GM23338 (cell line): ENCODE data around the gene DOCK1. TPM values are rescaled to one million over a fixed set of nuclear protein-coding genes. Genes with fewer than 3 reads are reported as not detected.

Experiments used
- ATAC-seq: fragments of 200-7000 bp; cut with Tn5 transposase; 3 replicates; pipeline ENCODE4 v1.9.1; 2020
- DNase-seq: peaks from one replicate; pipeline ENCODE4 v3.0.0-alpha.2; 2015; ENCODE audit warnings: low spot score
- H2AFZ ChIP-seq: fragments of 200-600 bp; sonication (generic); 2 replicates; pipeline ENCODE4 v1.8.0; 2016; ENCODE audit warnings: antibody characterized with exemption, mild to moderate bottlenecking, moderate library complexity
- H3F3A ChIP-seq: fragments of 200-600 bp; sonication (generic); replicated peaks from 2 replicates; pipeline ENCODE4 v1.8.0; 2017; ENCODE audit warnings: antibody characterized with exemption, mixed run types, low read depth
- H3K27ac ChIP-seq: fragments of 200-600 bp; sonication (generic); 2 replicates; pipeline ENCODE4 v1.6.1; 2016; ENCODE audit warnings: low read depth
- H3K27me3 ChIP-seq: fragments of 200-600 bp; sonication (generic); 2 replicates; pipeline ENCODE4 v1.8.0; 2016; ENCODE audit warnings: mild to moderate bottlenecking, mixed run types, moderate library complexity; ENCODE audit not compliant: insufficient read depth
- H3K36me3 ChIP-seq: fragments of 200-600 bp; sonication (generic); 2 replicates; pipeline ENCODE4 v1.8.0; 2016; ENCODE audit warnings: mild to moderate bottlenecking; ENCODE audit not compliant: insufficient read depth
- H3K4me1 ChIP-seq: fragments of 200-600 bp; sonication (generic); 2 replicates; pipeline ENCODE4 v1.8.0; 2016; ENCODE audit warnings: mild to moderate bottlenecking, moderate library complexity; ENCODE audit not compliant: insufficient read depth
- H3K4me2 ChIP-seq: fragments of 200-600 bp; sonication (generic); 2 replicates; pipeline ENCODE4 v1.7.1; 2017; ENCODE audit warnings: mixed run types
- H3K4me3 ChIP-seq: fragments of 200-600 bp; sonication (generic); 2 replicates; pipeline ENCODE4 v1.6.1; 2016; ENCODE audit warnings: mixed run types
- H3K79me2 ChIP-seq: fragments of 200-600 bp; sonication (generic); replicated peaks from 2 replicates; pipeline ENCODE4 v1.8.0; 2017; ENCODE audit warnings: mild to moderate bottlenecking; ENCODE audit not compliant: insufficient read depth
- H3K9me2 ChIP-seq: fragments of 200-600 bp; sonication (generic); 2 replicates; pipeline ENCODE4 v1.8.0; 2017; ENCODE audit not compliant: insufficient read depth
- H4K20me1 ChIP-seq: fragments of 200-600 bp; sonication (generic); replicated peaks from 2 replicates; pipeline ENCODE4 v1.8.0; 2017; ENCODE audit warnings: mild to moderate bottlenecking; ENCODE audit not compliant: insufficient read depth
- H3K27ac Mint-ChIP-seq: 2 replicates; pipeline ENCODE4 v1.8.0; 2020; ENCODE audit warnings: inconsistent platforms, mild to moderate bottlenecking, moderate library complexity, mixed read lengths
- H3K27me3 Mint-ChIP-seq: 3 replicates; pipeline ENCODE4 v1.8.0; 2022; ENCODE audit warnings: low read depth, mild to moderate bottlenecking, moderate library complexity, mixed read lengths, inconsistent platforms; ENCODE audit not compliant: insufficient read depth, poor library complexity
- H3K36me3 Mint-ChIP-seq: 3 replicates; pipeline ENCODE4 v1.8.0; 2021; ENCODE audit warnings: low read depth, mild to moderate bottlenecking, inconsistent platforms, moderate library complexity, mixed read lengths
- H3K4me1 Mint-ChIP-seq: 3 replicates; pipeline ENCODE4 v1.8.0; 2020; ENCODE audit warnings: mild to moderate bottlenecking, inconsistent platforms, mixed read lengths
- H3K4me3 Mint-ChIP-seq: 3 replicates; pipeline ENCODE4 v1.8.0; 2021; ENCODE audit warnings: moderate library complexity, mild to moderate bottlenecking, inconsistent platforms, mixed read lengths
- H3K9me3 Mint-ChIP-seq: 3 replicates; pipeline ENCODE4 v1.8.0; 2020; ENCODE audit warnings: moderate library complexity, mild to moderate bottlenecking, inconsistent platforms, mixed read lengths
- CREB1 ChIP-seq: fragments of 250-450 bp; sonication (Bioruptor Pico); IDR thresholded peaks from 2 replicates; pipeline ENCODE4 v1.5.0; 2020; ENCODE audit warnings: low read depth, mild to moderate bottlenecking, moderate library complexity
- CTCF ChIP-seq, 2 experiments: fragments of 200-600 bp in 1 of 2; sonication (generic) in 1 of 2; conservative IDR thresholded peaks; 2 replicates each; pipeline versions ENCODE4 v1.5.1 to v1.6.1; 2016 to 2017; ENCODE audit warnings: antibody characterized with exemption in 2 of 2, low read depth in 2 of 2, mild to moderate bottlenecking in 2 of 2, moderate library complexity in 1 of 2
- ETS1 ChIP-seq: IDR thresholded peaks from 2 replicates; pipeline ENCODE4 v1.6.1; 2016; ENCODE audit warnings: antibody characterized with exemption
- EZH2 ChIP-seq: fragments of 200-600 bp; sonication (generic); IDR thresholded peaks from one replicate; pipeline ENCODE4 v1.8.0; 2017; ENCODE audit warnings: antibody characterized with exemption, mild to moderate bottlenecking, low read depth; ENCODE audit not compliant: unreplicated experiment
- EZH2phosphoT487 ChIP-seq: fragments of 200-600 bp; sonication (generic); IDR thresholded peaks from one replicate; pipeline ENCODE4 v1.8.1; 2018; ENCODE audit warnings: antibody characterized with exemption; ENCODE audit not compliant: unreplicated experiment
- JUNB ChIP-seq: IDR thresholded peaks from one replicate; pipeline ENCODE4 v1.6.1; 2016; ENCODE audit warnings: antibody characterized with exemption; ENCODE audit not compliant: unreplicated experiment
- NANOG ChIP-seq: IDR thresholded peaks from 2 replicates; pipeline ENCODE4 v1.6.1; 2016; ENCODE audit warnings: antibody characterized with exemption, borderline replicate concordance
- POLR2AphosphoS5 ChIP-seq: IDR thresholded peaks from 2 replicates; pipeline ENCODE4 v1.6.1; 2016; ENCODE audit warnings: antibody characterized with exemption, low read depth
- REST ChIP-seq: IDR thresholded peaks from one replicate; pipeline ENCODE4 v1.6.1; 2018; ENCODE audit warnings: antibody characterized with exemption; ENCODE audit not compliant: unreplicated experiment
- STAT1 ChIP-seq: IDR thresholded peaks from one replicate; pipeline ENCODE4 v1.6.1; 2016; ENCODE audit warnings: antibody characterized with exemption; ENCODE audit not compliant: unreplicated experiment
- ZNF114 ChIP-seq: fragments of 250-450 bp; sonication (Bioruptor Pico); IDR thresholded peaks from 2 replicates; pipeline ENCODE4 v1.5.0; 2020; ENCODE audit warnings: mild to moderate bottlenecking, moderate library complexity
- ZNF331 ChIP-seq: fragments of 250-450 bp; sonication (Bioruptor Pico); IDR thresholded peaks from 2 replicates; pipeline ENCODE4 v1.5.0; 2020; ENCODE audit warnings: low read depth, mild to moderate bottlenecking, moderate library complexity
- ZNF462 ChIP-seq: fragments of 250-450 bp; sonication (Bioruptor Pico); IDR thresholded peaks from 2 replicates; pipeline ENCODE4 v1.5.0; 2020; ENCODE audit warnings: mild to moderate bottlenecking, moderate library complexity
- polyA plus RNA-seq: library from polyadenylated mRNA; unstranded; fragments of >200 nt; fragmentation: Nextera tagmentation; extraction: Ambion mirVana; gene quantifications from 2 replicates; pipeline ENCODE4 v1.2.1, GENCODE V29; 2016
- total RNA-seq: library from RNA; depleted of rRNA; stranded (reverse); fragments of >200 nt; shearing (Covaris generic); gene quantifications from 2 replicates; pipeline ENCODE4 v1.2.3, GENCODE V29; 2014

Gene DOCK1
- total and polyA plus RNA-seq, 2 experiments from 2014 or later = 13.2 to 55.3 TPM

- Histone ChIP-seq H3K27me3 (no peaks in the 10 kb centered on the region), H3F3A (no peaks in the 10 kb centered on the region), H3K27ac (no peak overlapping the region), H4K20me1 (no peaks in the 10 kb centered on the region), H3K4me1 (no peaks in the 10 kb centered on the region), H3K79me2 (no peaks in the 10 kb centered on the region), H3K4me3 (no peak overlapping the region), H3K4me2 (no peak overlapping the region), H2AFZ (no peak overlapping the region), H3K9me2 (no peaks in the 10 kb centered on the region; the same call in 1 of the 2 replicates), H3K36me3 (peaks cover 10% of the 10 kb centered on the region)
- TF ChIP-seq CTCF (conservative IDR thresholded peaks at IDR 0.05; ENCODE audit: low read depth in 2 of 2) (no peak), JUNB (no peak), ZNF114 (CRISPR knock-in tag) (no peak), ZNF462 (CRISPR knock-in tag) (no peak), STAT1 (no peak), POLR2AphosphoS5 (no peak), REST (no peak), EZH2phosphoT487 (no peak), EZH2 (no peak), CREB1 (CRISPR knock-in tag) (no peak), ETS1 (no peak), NANOG (no peak), ZNF331 (no peak)
- no peak overlapping the region for H3K4me3 Mint-ChIP-seq
- peak overlapping the region; percentile 83 for H3K27ac Mint-ChIP-seq
- H3K4me1 Mint-ChIP-seq = no peaks in the 10 kb centered on the region; the same call in 2 of the 3 replicates
- peaks cover 2% of the 10 kb centered on the region for H3K27me3 Mint-ChIP-seq
- ATAC-seq (no peak), DNase-seq (no peak)
- H3K36me3 Mint-ChIP-seq = peaks cover 53% of the 10 kb centered on the region
- H3K9me3 Mint-ChIP-seq = no peaks in the 10 kb centered on the region; the same call in 2 of the 3 replicates
Observed at GRCh38 chr10:127069436-127069835, 164.2 kb downstream of the DOCK1 start.
